ENCODE data around the gene SEZ6. TPM values are rescaled to one million over a fixed set of nuclear protein-coding genes. Genes with fewer than 3 reads are reported as not detected.

The SEZ6 gene
- total RNA-seq, 1 donor from 2014 or later: not detected

Other genes with a start within 250 kb of the SEZ6 start
- gene FAM222B, start 163.2 kb downstream of the SEZ6 start, total RNA-seq: 15.6 TPM
- 36.4 TPM for gene ERAL1, start 151.0 kb downstream of the SEZ6 start, total RNA-seq
- 101 TPM for gene FLOT2, start 108.3 kb downstream of the SEZ6 start, total RNA-seq
- 2.9 TPM for gene DHRS13, start 103.0 kb downstream of the SEZ6 start, total RNA-seq
- 14.8 TPM for gene PHF12, start 54.5 kb downstream of the SEZ6 start, total RNA-seq
- gene PIPOX, start 37.1 kb upstream of the SEZ6 start, total RNA-seq: 1.00 TPM
- gene MYO18A, start 174.4 kb upstream of the SEZ6 start, total RNA-seq: 393 TPM
- not detected for gene CRYBA1, start 240.8 kb upstream of the SEZ6 start, total RNA-seq

Data from Right ventricle myocardium superior (tissue), 1 donor.